AG08396 (cell line): ENCODE data around the gene DISP3.

Experiments
- DNase-seq: peaks from one replicate; pipeline ENCODE4 v3.0.0; 2012; ENCODE audit warnings: low spot score, mixed read lengths

DISP3 gene

GRCh38 chr1:11543796-11544195 is 64.8 kb downstream of the DISP3 start:
- no peak for DNase-seq

- DNase-seq: no peak
These were observed 67.5 kb downstream of the DISP3 start for GRCh38 chr1:11546456-11546855.

DNA sequence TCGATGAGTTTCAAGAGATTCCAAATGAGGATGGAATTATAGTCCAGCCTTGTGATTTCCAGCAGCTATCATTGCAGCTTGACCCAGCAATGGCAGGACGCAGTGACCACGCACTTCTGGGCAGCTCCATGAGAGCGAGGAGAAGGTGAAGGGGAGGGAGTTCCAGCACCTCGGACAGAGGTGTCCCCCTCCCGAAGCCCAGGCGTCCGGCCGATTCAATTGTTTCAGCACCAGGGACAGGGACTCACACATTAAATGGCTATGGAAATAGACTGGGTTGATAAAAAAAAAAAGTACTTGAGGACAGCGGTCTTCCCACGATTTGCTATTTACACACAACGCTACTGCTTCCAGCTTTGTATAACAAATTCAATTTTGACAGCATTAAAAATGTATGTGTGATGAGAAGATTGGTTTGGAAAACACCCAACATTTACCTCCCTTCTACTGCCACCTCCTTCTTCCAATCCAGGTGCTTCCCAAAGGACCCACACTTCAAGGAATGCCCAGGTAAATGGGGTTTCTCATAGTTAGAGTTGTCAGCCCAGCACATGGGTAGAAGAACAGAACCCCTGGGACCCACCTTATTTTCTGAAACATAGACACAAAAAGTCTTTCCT is 71.8 kb downstream of the DISP3 start:
- DNase-seq: peak; percentile 83

- no peak for DNase-seq
These were observed 79.3 kb downstream of the DISP3 start for GRCh38 chr1:11558276-11558675.

- no peak for DNase-seq
These were observed 80.1 kb downstream of the DISP3 start for GRCh38 chr1:11558871-11559590.

DNA sequence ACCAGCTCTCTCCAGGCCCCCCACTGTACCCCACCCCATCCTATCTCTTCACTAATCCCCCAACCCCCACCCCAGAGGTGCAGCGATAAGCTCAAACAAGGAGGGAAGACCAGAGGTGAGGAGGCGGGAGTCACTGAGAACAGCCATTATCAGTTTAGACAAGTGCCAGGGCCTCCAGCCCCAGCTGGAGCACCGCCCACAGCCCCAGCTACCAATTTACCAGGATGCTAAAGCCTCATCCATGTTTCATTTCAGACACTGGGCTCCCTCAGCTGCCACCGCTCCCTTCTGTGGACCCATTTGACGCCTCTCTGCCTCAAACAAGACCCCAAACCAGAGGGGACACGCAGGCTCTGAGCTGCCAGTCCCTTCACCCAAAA is 80.6 kb downstream of the DISP3 start:
- DNase-seq: no peak

GRCh38 chr1:11560061-11560460 is 81.1 kb downstream of the DISP3 start:
- no peak for DNase-seq

DNA sequence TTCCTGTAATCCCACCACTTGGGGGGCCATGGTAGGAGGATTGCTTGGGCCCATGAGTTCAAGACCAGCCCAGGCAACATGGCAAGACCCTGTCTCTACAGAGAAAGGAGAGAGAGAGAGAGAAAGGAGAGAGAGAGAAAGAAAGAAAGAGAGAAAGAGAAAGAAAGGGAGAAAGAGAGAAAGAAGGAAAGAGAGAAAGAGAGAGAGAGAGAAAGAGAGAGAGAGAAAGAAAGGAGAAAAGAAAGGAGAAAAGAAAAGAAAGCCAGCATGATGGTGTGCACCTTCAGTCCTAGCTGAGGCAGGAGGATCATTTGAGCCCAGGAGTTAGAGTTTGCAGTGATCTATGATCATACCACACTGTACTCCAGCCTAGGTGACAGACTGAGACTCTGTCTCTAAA is 82.8 kb downstream of the DISP3 start:
- no peak for DNase-seq

DNA sequence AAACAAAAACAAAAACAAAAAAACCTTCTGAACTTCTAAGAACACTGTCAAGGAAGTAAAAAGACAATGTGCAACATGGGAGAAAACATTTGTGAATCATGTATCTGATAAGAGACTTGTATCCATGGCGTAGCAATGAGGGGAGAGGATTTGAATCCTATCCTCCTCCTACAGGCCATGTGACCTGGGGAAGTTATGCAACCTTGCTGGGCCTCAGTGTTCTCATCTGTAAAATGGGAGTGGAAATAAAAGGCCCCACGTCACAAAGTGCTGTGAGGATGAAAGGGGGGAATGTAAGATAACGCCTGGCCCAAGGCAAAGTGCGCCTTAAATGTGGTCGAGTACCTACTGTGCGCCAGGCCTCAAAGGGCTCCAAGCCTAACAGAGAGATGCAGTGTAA is 83.7 kb downstream of the DISP3 start:
- DNase-seq: no peak

- DNase-seq: no peak
These were observed 84.7 kb downstream of the DISP3 start for GRCh38 chr1:11563560-11564069.

DNA sequence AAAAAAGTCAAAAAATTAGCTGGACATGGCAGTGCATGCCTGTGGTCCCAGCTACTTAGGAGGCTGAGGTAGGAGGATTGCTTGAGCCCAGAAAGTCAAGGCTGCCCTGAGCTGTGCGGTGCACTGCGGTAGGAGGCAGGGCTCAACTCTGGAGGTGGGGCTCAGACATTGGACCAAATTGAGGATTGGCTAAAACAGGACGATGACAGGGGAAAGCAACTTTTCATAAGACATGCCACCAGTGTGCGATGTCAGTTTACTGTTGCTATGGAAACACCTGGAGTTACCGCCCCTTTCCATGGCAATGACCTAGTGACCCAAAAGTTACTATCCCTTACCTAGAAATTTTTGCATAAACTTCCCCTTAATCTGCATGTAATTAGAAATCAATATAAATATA is 85.3 kb downstream of the DISP3 start:
- DNase-seq: no peak

DNA sequence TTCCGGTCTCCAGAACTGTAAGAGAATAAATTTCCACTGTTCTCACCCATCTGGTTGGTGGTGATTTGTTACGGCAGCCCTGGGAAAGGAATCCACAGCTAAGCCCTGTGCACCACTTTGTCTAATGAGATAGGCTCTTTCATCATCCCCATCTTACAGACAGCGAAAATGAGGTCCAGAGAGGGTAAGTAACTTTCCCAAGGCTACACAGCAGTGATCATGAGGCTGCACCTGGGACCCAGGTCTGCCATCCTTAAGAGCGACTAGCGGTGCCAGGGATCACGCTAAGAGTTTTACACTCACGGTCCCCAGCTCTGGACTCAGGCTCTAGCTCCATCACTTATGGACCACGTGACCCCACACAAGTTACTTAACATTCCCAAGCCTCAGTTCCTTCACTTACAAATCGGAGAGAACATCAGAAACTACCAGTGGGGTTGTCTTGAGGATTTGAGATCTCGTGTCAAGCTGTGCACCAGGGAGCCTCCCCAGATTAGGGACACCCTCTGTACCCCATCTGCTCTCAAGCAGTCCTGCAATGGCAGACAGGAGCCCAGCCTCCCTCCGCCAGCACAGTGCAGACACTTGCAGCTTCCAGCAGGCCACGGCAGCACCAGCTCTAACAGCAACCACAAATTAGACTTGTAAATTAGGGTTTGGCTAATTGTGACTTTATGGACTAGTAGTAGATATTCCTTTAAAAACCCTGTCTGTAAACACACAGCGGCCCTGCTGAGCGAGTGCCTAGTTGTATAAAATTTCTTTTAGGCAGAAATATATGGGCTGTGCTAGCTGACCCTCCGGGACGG is 87.3 kb downstream of the DISP3 start:
- DNase-seq: no peak

GRCh38 chr1:11567244-11568065 is 88.5 kb downstream of the DISP3 start:
- no peak for DNase-seq

DNA sequence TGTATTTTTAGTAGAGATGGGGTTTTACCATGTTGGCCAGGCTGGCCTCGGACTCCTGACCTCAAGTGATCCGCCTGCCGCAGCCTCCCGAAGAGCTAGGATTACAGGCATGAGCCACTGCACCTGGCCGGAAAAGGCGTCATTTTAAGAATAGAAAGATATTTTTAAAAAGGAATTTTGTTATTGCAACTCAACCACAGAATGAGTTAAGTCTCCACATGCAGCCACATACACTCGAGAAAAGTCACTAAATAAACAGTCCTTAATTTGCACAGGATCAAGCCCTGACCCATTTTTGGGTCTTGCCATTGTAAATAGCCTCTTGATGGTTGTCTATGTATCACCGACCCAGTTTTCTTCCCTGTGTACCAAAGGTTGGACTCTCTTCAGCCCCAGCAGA is 89.7 kb downstream of the DISP3 start:
- DNase-seq: no peak

DNA sequence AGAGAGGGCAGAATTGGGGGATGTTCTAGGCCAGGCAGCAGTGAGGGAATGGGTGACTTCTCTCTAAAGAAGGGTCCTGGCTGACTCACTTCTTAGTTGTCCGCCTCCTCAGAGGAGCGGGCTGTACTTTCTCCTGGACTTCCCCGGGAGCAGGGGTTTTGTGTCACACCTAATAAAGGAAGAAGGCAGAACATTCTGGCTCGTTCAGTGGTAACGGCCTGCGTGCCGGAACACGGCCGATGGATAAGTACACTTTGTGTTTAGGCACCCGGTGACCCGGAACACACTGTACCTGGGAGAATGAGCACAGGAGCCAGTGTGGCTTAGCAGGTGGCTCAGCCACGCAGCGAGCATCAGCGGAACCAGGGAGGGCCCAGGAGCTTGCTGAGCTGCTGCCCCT is 90.6 kb downstream of the DISP3 start:
- no peak for DNase-seq

GRCh38 chr1:11569954-11570353 is 91.0 kb downstream of the DISP3 start:
- DNase-seq: no peak

GRCh38 chr1:11570821-11571380 is 91.9 kb downstream of the DISP3 start:
- no peak for DNase-seq

DNA sequence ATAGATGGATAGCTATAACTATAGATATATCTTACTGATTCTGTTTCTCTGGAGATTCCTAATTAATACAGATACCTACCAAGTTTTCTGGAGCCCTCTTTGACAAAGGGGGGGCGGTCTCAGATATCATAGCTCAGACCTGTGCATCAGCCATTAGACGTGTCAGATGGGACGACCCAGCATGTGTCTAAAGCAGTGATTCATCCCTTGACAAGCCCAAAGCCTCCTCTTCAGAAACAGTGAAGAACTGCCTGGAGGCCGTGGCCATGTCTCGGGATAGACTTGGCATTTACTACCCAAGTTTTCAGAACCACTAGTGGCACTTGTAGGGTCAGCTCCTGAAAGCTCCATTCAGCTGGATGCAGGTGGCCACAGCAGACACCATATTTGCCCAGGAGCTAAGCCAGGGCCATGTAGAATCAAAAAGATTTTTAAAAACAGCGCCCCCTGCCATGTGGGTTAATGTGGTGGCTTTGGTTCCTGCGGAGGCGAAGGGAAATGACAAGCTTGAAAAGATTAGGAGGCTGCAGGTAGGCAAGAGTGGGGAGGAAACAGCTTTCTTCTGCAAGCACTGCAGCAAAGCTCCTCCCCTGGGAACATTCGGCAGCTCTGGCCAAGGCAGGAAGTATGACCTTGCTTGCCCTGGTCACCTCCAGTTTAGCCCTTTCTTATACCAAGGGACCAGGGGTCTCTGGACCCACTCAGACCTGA is 93.1 kb downstream of the DISP3 start:
- DNase-seq: no peak

DNA sequence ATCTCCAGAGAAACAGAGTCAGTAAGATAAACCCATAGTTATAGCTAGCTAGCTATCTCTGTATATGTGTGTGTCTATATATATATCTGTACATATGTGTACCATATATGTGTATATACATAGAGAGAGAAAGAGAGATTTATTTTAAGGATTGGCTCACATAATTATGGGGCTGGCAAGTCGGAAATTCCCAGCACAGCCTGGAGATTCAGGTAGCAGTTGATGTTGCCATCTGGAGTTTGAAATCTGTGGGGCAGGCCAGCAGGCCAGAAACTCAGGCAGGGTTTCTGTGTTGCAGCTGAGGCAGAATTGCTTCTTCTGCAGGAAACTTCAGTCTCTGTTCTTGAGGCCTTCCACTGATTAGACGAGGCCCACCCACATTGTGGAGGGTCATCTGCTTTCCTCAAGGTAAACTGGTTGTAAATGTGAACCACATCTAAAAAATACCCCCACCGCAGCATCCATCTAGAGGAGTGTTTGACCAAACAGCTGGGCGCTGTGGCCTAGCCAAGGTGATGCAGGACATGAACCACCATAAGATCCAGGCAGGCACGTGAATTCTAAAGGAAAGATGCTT is 94.2 kb downstream of the DISP3 start:
- no peak for DNase-seq

DNA sequence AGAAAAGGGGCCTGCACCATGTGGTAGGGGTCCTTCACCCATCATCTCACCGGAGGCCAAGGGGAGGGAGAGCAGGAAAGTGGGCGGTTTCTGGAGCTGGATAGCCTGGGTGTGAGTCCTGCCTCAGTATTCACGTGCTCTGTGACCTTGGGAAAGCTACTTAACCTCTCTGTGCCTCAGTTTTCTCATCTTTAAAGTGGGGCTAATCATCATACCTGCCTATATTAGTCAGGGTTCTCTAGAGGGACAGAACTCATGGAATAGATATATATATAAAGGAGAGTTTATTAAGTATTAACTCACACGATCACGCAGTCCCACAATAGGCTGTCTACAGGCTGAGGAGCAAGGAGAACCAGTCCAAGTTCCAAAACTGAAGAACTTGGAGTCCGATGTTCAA is 96.6 kb downstream of the DISP3 start:
- no peak for DNase-seq
